ENCODE results near the gene UBQLN4. TPM values are rescaled to one million over a fixed set of nuclear protein-coding genes. Genes with fewer than 3 reads are reported as not detected.

UBQLN4 gene
- polyA plus RNA-seq, 1 of the 3 experiments (the other 2 are of a cell fraction), result 37.0 TPM

- TF ChIP-seq CHD2 (IDR thresholded peaks at IDR 0.05; ENCODE audit: low read length, partially characterized antibody) (no peak), SMC3 (IDR thresholded peaks at IDR 0.05; ENCODE audit: low read depth, low read length) (no peak), FOSL2 (IDR thresholded peaks at IDR 0.05; ENCODE audit: borderline replicate concordance, low read depth) (no peak), GATA2 (CRISPR knock-in tag; IDR thresholded peaks at IDR 0.05) (no peak), TAF1 (IDR thresholded peaks at IDR 0.05; ENCODE audit: borderline replicate concordance, low read depth, low read length) (no peak), GABPA (IDR thresholded peaks at IDR 0.05; ENCODE audit: low read depth) (no peak)
Observed at GRCh38 chr1:156033011-156033410, 20.6 kb downstream of the UBQLN4 start (continued).

- Histone ChIP-seq H2AFZ (ENCODE audit: low read depth) (no peak overlapping the region), H3K9me2 (no peaks in the 10 kb centered on the region), H3K27ac (ENCODE audit: low read depth in 2 of 2, low read length in 1 of 2) (no peak overlapping the region), H3K36me3 (replicated peaks in 1 of 2; ENCODE audit: control insufficient read depth in 1 of 2, insufficient read depth in 2 of 2, low read length in 1 of 2) (no peaks in the 10 kb centered on the region), H3K9ac (no peak overlapping the region), H3K4me1 (ENCODE audit: control insufficient read depth in 1 of 2, insufficient read depth in 2 of 2, low read depth in 1 of 2, low read length in 1 of 2) (peaks cover 0 to 3% of the 10 kb centered on the region in 2 experiments; a peak in 1 of 4 replicates), H3K27me3 (ENCODE audit: insufficient read depth) (no peaks in the 10 kb centered on the region), H3K79me2 (ENCODE audit: insufficient read depth) (no peaks in the 10 kb centered on the region), H3K4me3 (ENCODE audit: low read depth in 2 of 2, low read length in 1 of 2) (no peak overlapping the region), H4K20me1 (ENCODE audit: insufficient read depth) (no peaks in the 10 kb centered on the region), H3K4me2 (no peak overlapping the region), H3F3A (replicated peaks; ENCODE audit: insufficient read depth) (peaks cover 8% of the 10 kb centered on the region), H3K9me3 (no peaks in the 10 kb centered on the region)
- WGBS (ENCODE audit: low lambda C conversion rate), result 86% methylated on average over 4 of the region's 4 CpGs
- DNase-seq, result no peak
- ChIA-PET CTCF (interaction anchor here (1.0 to 2.6 kb wide), 11 partner anchors 13 to 63 kb away, joined by 3 to 45 read pairs (median 6); partner anchors contain the start of gene UBQLN4), POLR2A (interaction anchor here (1.0 to 1.1 kb wide), 2 partner anchors 44 to 92 kb away, joined by 3 read pairs; partner anchors contain the start of gene KHDC4)
- no peak for TF ChIP-seq YY1 (IDR thresholded peaks at IDR 0.05; ENCODE audit: low read depth)
- TF ChIP-seq USF1 (IDR thresholded peaks at IDR 0.05; ENCODE audit: borderline replicate concordance, low read depth), result no peak
- no peak for TF ChIP-seq MXI1 (IDR thresholded peaks at IDR 0.05; ENCODE audit: low read depth, low read length)
- no peak for TF ChIP-seq TCF12 (IDR thresholded peaks at IDR 0.05)
- TF ChIP-seq PBX3 (IDR thresholded peaks at IDR 0.05), result no peak
- no peak for TF ChIP-seq USF2 (IDR thresholded peaks at IDR 0.05; ENCODE audit: borderline replicate concordance, low read depth, low read length)
- TF ChIP-seq RAD21 (IDR thresholded peaks at IDR 0.05; ENCODE audit: low read length), result no peak
- TF ChIP-seq FOSL2 (IDR thresholded peaks at IDR 0.05; ENCODE audit: borderline replicate concordance, low read depth), result no peak
- TF ChIP-seq ELF1 (IDR thresholded peaks at IDR 0.05), result no peak
- no peak for TF ChIP-seq GABPA (IDR thresholded peaks at IDR 0.05; ENCODE audit: low read depth)
- TF ChIP-seq MAX (IDR thresholded peaks at IDR 0.05; ENCODE audit: low read depth), result no peak
- no peak for TF ChIP-seq ZBTB33 (IDR thresholded peaks at IDR 0.05; ENCODE audit: borderline replicate concordance, low read depth)
- TF ChIP-seq EZH2phosphoT487 (IDR thresholded peaks at IDR 0.05; ENCODE audit: borderline replicate concordance, low read depth), result no peak
- TF ChIP-seq NFIC (IDR thresholded peaks at IDR 0.05; ENCODE audit: borderline replicate concordance), result no peak
- TF ChIP-seq FOXJ3 (CRISPR knock-in tag; IDR thresholded peaks at IDR 0.05), result no peak
- no peak for TF ChIP-seq SMC3 (IDR thresholded peaks at IDR 0.05; ENCODE audit: low read depth, low read length)
- no peak for TF ChIP-seq REST (IDR thresholded peaks at IDR 0.05; ENCODE audit: low read depth, low read length)
Observed at GRCh38 chr1:156026588-156026987, 27.0 kb downstream of the UBQLN4 start.
